Spleen (tissue), 7 donors: ENCODE results near the gene TMEM185A.

ENCODE experiments used
- POLR2A ChIP-seq, 3 donors: fragments of 450-650 bp; IDR thresholded peaks; one replicate each; pipeline ENCODE4 v1.5.1; 2017; ENCODE audit warnings: antibody characterized with exemption in 3 of 3, mild to moderate bottlenecking in 1 of 3
- TF ChIP-seq, protein P1 (sequence below), 11 experiments: fragments of 200-600 bp in 7 of 11; fragments of 450-650 bp in 4 of 11; sonication (generic) in 4 of 11; IDR thresholded peaks in 8 of 11; conservative IDR thresholded peaks in 3 of 11; 1 replicate in 7 of 11; 2 replicates in 4 of 11; pipeline versions ENCODE4 v1.4.0 to v1.8.0; 2016 to 2021; ENCODE audit warnings: antibody characterized with exemption in 11 of 11, inconsistent platforms in 4 of 11, mild to moderate bottlenecking in 1 of 11
- donor health status: DM: no; HTN: no; CAD: no; lungs with moderate emphysema.
- donor health status: DM: no; HTN: no; CAD: no.
- donor health status: DM: no; HTN: no; CAD: no.

- TF ChIP-seq, protein P1, sequence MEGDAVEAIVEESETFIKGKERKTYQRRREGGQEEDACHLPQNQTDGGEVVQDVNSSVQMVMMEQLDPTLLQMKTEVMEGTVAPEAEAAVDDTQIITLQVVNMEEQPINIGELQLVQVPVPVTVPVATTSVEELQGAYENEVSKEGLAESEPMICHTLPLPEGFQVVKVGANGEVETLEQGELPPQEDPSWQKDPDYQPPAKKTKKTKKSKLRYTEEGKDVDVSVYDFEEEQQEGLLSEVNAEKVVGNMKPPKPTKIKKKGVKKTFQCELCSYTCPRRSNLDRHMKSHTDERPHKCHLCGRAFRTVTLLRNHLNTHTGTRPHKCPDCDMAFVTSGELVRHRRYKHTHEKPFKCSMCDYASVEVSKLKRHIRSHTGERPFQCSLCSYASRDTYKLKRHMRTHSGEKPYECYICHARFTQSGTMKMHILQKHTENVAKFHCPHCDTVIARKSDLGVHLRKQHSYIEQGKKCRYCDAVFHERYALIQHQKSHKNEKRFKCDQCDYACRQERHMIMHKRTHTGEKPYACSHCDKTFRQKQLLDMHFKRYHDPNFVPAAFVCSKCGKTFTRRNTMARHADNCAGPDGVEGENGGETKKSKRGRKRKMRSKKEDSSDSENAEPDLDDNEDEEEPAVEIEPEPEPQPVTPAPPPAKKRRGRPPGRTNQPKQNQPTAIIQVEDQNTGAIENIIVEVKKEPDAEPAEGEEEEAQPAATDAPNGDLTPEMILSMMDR (IDR thresholded peaks at IDR 0.05 in 8 of 11, conservative IDR thresholded peaks at IDR 0.05 in 3 of 11) = no peak
- no peak for TF ChIP-seq POLR2A (IDR thresholded peaks at IDR 0.05)
Observed at GRCh38 chrX:149628280-149628679, 3.3 kb downstream of the TMEM185A start.
